Nephron progenitor cell (in vitro differentiated cells): ENCODE measurements around the gene CDK2AP2.

ENCODE experiments used
- DNase-seq: peaks from one replicate; pipeline ENCODE4 v3.0.0; 2021
- H3K27ac Mint-ChIP-seq: 2 replicates; pipeline ENCODE4 v1.8.0; 2021; ENCODE audit warnings: mild to moderate bottlenecking, moderate library complexity, mixed read lengths
- H3K27me3 Mint-ChIP-seq: 2 replicates; pipeline ENCODE4 v1.8.0; 2021; ENCODE audit warnings: mild to moderate bottlenecking, low read depth, mixed read lengths; ENCODE audit not compliant: poor library complexity
- H3K36me3 Mint-ChIP-seq: 2 replicates; pipeline ENCODE4 v1.8.0; 2021; ENCODE audit warnings: low read depth, mixed read lengths
- H3K4me1 Mint-ChIP-seq: 2 replicates; pipeline ENCODE4 v1.8.0; 2021; ENCODE audit warnings: mixed read lengths
- H3K4me3 Mint-ChIP-seq: 2 replicates; pipeline ENCODE4 v1.8.0; 2021; ENCODE audit warnings: mild to moderate bottlenecking, moderate library complexity, mixed read lengths
- H3K9me3 Mint-ChIP-seq: 2 replicates; pipeline ENCODE4 v1.8.0; 2021; ENCODE audit warnings: mild to moderate bottlenecking, moderate library complexity, mixed read lengths
- CTCF ChIP-seq: fragments of 200-600 bp; sonication (generic); IDR thresholded peaks from 2 replicates; pipeline ENCODE4 v1.5.0; 2021; ENCODE audit warnings: antibody characterized with exemption

CDK2AP2 gene

GRCh38 chr11:67499808-67500483 lies 8.0 kb downstream of the CDK2AP2 start:
- Mint-ChIP-seq H3K4me1 (peaks cover 26% of the 10 kb centered on the region), H3K27ac (no peak overlapping the region), H3K27me3 (peaks cover 3% of the 10 kb centered on the region), H3K36me3 (peaks cover 16% of the 10 kb centered on the region), H3K9me3 (no peaks in the 10 kb centered on the region), H3K4me3 (no peak overlapping the region)
- no peak for TF ChIP-seq CTCF
- no peak for DNase-seq

GRCh38 chr11:67498544-67498972 lies 9.4 kb downstream of the CDK2AP2 start:
- Mint-ChIP-seq H3K4me1 (peaks cover 23% of the 10 kb centered on the region), H3K36me3 (peaks cover 16% of the 10 kb centered on the region), H3K27ac (no peak overlapping the region), H3K9me3 (no peaks in the 10 kb centered on the region), H3K4me3 (no peak overlapping the region), H3K27me3 (peaks cover 3% of the 10 kb centered on the region)
- no peak for TF ChIP-seq CTCF
- DNase-seq, result no peak

GRCh38 chr11:67497656-67498291 lies 10.2 kb downstream of the CDK2AP2 start:
- H3K9me3 Mint-ChIP-seq, result no peaks in the 10 kb centered on the region
- H3K27me3 Mint-ChIP-seq, result no peaks in the 10 kb centered on the region
- TF ChIP-seq CTCF, result no peak
- H3K4me3 Mint-ChIP-seq, result no peak overlapping the region
- no peak overlapping the region for H3K27ac Mint-ChIP-seq
- H3K36me3 Mint-ChIP-seq, result peaks cover 16% of the 10 kb centered on the region
- no peak for DNase-seq
- peaks cover 15% of the 10 kb centered on the region for H3K4me1 Mint-ChIP-seq

- Mint-ChIP-seq H3K27ac (no peak overlapping the region), H3K4me3 (no peak overlapping the region), H3K36me3 (peaks cover 13% of the 10 kb centered on the region), H3K9me3 (no peaks in the 10 kb centered on the region), H3K27me3 (no peaks in the 10 kb centered on the region), H3K4me1 (peaks cover 11% of the 10 kb centered on the region)
- no peak for TF ChIP-seq CTCF
- DNase-seq, result no peak
These were observed 11.8 kb downstream of the CDK2AP2 start for GRCh38 chr11:67496113-67496512.

GRCh38 chr11:67495234-67496005 lies 12.5 kb downstream of the CDK2AP2 start:
- Mint-ChIP-seq H3K27me3 (no peaks in the 10 kb centered on the region), H3K27ac (no peak overlapping the region), H3K4me3 (no peak overlapping the region), H3K36me3 (peaks cover 6% of the 10 kb centered on the region), H3K9me3 (no peaks in the 10 kb centered on the region), H3K4me1 (peaks cover 9% of the 10 kb centered on the region)
- no peak for TF ChIP-seq CTCF
- no peak for DNase-seq
